GM20000 (cell line): ENCODE data around the gene ARMC2.

Experiments
- DNase-seq: peaks from one replicate; pipeline ENCODE4 v3.0.0; 2012; ENCODE audit warnings: low spot score
- TF ChIP-seq, protein P1 (sequence below): IDR thresholded peaks from 2 replicates; pipeline ENCODE4 v1.5.1; 2012; ENCODE audit warnings: mild to moderate bottlenecking, control low read depth; ENCODE audit errors: extremely low read depth, missing control alignments

The ARMC2 gene

DNA sequence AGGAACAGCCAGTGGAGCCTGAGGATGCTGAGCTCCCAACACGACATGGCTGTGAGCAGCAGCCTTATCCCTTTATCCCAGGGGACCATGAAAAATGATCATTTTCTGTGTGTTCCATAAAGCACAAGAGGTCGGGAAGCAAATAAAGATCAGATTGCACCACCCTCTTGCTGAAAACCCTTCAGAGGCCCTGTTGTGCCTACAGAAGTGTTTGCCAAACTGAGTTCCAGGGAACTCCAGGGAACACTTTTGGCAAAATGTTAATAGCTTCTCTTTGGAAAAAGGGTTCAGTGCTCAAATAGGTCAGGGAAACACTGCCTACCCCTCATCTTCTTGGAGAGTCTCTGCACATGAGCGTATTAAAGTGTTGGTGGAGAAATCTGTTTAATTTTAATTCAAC lies 24.4 kb downstream of the ARMC2 start:
- TF ChIP-seq, protein P1, sequence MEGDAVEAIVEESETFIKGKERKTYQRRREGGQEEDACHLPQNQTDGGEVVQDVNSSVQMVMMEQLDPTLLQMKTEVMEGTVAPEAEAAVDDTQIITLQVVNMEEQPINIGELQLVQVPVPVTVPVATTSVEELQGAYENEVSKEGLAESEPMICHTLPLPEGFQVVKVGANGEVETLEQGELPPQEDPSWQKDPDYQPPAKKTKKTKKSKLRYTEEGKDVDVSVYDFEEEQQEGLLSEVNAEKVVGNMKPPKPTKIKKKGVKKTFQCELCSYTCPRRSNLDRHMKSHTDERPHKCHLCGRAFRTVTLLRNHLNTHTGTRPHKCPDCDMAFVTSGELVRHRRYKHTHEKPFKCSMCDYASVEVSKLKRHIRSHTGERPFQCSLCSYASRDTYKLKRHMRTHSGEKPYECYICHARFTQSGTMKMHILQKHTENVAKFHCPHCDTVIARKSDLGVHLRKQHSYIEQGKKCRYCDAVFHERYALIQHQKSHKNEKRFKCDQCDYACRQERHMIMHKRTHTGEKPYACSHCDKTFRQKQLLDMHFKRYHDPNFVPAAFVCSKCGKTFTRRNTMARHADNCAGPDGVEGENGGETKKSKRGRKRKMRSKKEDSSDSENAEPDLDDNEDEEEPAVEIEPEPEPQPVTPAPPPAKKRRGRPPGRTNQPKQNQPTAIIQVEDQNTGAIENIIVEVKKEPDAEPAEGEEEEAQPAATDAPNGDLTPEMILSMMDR: no peak

DNA sequence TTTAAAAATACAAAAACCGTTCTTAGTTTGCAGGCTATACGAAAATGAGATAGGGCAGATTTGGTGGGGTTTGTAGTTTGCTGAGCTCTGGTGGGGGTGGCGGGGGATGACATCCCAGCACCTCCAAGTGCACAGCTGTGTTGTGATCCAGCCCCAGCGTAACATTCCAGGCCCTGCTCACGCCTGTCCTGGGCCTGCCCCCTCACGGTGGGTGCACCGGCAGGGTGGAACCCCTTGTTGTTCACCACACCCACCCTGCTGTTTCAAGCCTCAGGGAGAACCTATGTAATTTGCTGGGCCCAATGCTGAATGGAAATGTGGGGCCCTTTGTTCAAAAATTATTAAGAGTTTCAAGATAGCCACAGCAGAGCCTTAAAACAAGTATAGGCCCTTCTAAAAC lies 25.0 kb downstream of the ARMC2 start:
- TF ChIP-seq, protein P1: no peak

More for the DNA sequence above, 24.4 kb downstream of the ARMC2 start:
- DNase-seq: no peak

GRCh38 chr6:108873971-108874370 lies 25.7 kb downstream of the ARMC2 start:
- TF ChIP-seq, protein P1: no peak
- DNase-seq: no peak

More for the DNA sequence above, 25.0 kb downstream of the ARMC2 start:
- DNase-seq: no peak

DNA sequence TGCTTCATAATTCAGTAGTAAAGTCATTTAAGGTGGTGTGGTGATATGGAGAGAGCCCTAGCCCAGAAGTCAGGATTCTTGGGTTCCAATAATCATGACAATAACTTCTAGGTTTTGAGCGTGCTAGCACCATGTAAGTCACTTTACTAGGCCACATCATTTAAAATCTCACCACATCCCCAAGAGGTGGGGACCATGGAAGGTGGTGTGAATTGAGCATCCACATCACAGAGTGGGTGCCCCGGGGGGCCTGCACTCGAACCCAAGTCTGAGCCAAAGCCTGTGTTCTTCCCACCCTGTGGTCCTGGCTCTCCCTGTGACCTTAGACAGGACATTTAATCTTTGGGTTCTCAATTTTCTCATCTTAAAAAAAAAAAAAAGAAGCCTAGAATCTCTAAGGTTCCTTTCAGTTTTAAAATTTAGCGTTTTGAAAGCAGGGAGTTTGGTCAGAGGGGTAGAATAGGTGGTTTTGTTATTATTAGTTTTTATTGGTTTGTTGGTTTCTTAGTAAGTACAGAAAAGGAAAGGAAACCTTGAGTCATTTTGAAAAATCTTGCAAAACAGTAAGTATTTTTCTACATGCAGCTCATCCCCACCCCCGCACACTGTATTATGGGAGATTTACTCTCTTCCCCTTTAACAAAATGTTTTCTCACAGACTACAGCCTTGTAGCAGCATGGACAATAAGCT lies 26.4 kb downstream of the ARMC2 start:
- TF ChIP-seq, protein P1: no peak
- DNase-seq: peak; percentile 65

DNA sequence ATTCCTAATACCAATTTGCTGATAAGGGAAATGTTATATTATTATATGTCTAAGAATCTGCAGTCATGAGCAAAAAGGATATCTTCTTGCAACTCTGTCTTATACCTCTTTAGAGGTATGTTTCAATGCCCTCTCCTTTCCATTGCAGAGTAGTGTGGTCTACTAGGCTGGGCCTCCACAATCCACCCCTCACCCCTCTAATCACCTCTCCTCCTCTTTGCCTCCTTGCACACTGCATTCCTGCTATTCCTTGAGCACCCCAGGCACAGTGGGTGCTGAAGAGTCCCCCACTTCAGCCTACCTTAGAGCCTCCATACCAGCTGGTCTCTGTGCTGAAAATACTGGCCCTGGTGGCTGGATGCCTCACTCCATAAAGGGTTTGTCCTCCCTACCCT lies 26.9 kb downstream of the ARMC2 start:
- DNase-seq: no peak
- TF ChIP-seq, protein P1: no peak

DNA sequence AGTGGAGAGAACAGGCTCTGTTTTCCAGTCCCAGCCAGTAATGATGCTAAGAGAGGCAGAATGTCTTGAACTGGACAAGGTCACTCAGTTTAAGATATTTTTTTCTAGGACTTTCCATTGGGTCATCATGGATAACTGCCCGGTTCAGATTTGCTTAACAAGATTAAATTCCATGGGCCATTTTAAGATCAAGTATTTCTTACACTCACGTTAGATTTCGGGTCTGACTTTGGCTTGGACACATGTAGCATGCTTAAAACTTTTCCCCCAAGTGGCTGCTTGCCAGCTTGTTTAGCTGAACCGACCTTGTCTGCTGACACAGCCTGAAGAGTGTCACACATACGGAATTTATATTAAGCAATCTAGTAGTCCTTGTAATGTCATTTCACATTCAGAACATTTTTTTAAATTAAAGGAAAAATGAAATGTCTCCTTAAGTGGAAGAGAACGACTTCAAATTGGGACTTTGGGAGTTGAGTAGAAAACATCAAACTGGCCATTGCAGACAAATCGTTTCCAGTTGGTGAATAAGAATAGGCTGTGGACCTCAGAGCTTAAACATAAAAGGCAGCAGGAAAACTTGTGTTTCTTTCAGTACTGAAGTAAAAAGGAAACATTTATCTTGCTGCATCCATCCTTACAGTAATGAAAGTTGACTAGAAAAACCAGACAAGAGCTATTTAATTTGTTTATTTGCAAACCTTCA lies 29.0 kb downstream of the ARMC2 start:
- TF ChIP-seq, protein P1: no peak
- no peak for DNase-seq

DNA sequence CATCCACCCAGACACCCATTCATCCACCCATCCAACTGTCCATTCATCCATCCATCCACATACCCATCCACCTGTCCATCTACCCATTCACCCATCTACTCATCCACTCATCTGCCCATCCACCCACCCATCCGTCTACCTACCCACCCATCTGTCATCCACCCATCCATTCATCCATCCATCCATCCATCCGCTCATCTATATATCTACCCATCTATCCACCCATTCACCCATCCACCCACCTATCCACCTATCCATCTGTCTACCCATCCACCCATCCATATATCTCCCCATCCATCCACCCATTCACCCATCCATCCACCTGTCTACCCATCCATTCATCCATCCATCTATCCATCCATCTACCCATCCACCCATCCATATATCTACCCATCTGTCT lies 30.7 kb downstream of the ARMC2 start:
- no peak for DNase-seq
- TF ChIP-seq, protein P1: no peak
